Measurements from ENCODE around the gene ALK.
A peak's percentile ranks its signal among the peaks of the same experiment; 100 is the strongest.

Gene ALK

GRCh38 chr2:29223851-29224692 lies 697.3 kb downstream of the ALK start:
- TF ChIP-seq Cebpa-rat (IDR thresholded peaks at IDR 0.05) = no peak
- peaks cover 33% of the 10 kb centered on the region for H3K4me1 ChIP-seq

GRCh38 chr2:29223257-29223656 lies 698.1 kb downstream of the ALK start:
- peaks cover 28% of the 10 kb centered on the region for H3K4me1 ChIP-seq
- H3K36me3 ChIP-seq = no peaks in the 10 kb centered on the region
- 0 out of 2 replicates have a peak, but pooled peaks cover 8% of the 10 kb centered on the region for H3K9me3 ChIP-seq
- H3K9ac ChIP-seq = no peak overlapping the region
- H4K20me1 ChIP-seq = no peaks in the 10 kb centered on the region
- no peak overlapping the region for H3K27ac ChIP-seq
- no peak overlapping the region for H3K4me3 ChIP-seq
- no peak overlapping the region for H3K4me2 ChIP-seq
- no peak for TF ChIP-seq Cebpa-rat (IDR thresholded peaks at IDR 0.05)
- H3K27me3 ChIP-seq = no peaks in the 10 kb centered on the region

More at GRCh38 chr2:29223851-29224692, 697.3 kb downstream of the ALK start:
- Histone ChIP-seq H3K4me3 (no peak overlapping the region), H3K9me3 (0 out of 2 replicates have a peak, but pooled peaks cover 8% of the 10 kb centered on the region), H3K36me3 (no peaks in the 10 kb centered on the region), H3K27me3 (no peaks in the 10 kb centered on the region), H3K9ac (no peak overlapping the region), H4K20me1 (no peaks in the 10 kb centered on the region), H3K4me2 (peak overlapping the region; percentile 51), H3K27ac (no peak overlapping the region)

DNA sequence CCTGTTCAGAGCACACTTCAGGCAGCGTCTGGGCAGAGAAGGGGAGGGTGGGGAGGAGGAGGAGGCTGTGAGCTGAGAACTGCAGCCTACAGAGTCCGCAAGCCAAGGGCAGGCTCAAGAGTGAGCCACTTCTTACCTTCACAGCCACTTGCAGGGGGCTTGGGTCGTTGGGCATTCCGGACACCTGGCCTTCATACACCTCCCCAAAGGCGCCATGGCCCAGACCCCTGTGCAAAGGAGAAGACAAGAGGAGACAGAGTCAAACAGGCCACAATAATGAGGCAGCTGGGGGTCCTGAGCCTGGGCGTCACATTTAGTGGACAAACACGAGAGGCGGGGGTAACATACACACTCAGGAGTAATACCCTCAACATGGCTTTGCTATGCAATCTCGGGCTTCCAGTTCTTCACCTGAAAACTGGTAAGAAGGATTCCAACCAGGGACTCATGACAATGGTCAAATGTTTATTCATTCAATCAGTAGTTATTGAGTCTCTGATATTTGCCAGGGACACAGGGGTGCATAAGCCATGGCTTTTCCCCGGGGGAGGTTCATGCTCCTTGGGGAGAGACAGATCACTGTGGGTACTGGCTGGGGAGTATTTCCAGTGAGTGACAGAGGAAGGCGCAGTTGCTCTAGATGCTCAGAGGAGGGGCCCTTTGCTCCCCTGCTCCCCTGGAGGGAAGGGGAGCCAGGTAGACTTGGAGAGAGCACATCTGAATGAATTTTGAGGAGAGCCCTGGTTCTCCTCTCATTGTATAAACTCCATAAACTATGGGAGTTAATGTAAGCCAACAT lies 698.8 kb downstream of the ALK start:
- Histone ChIP-seq H3K27me3 (no peaks in the 10 kb centered on the region), H3K4me3 (no peak overlapping the region), H3K4me1 (peaks cover 21% of the 10 kb centered on the region), H3K9me3 (0 out of 2 replicates have a peak, but pooled peaks cover 8% of the 10 kb centered on the region), H3K27ac (no peak overlapping the region), H3K4me2 (no peak overlapping the region), H3K36me3 (no peaks in the 10 kb centered on the region), H3K9ac (no peak overlapping the region), H4K20me1 (no peaks in the 10 kb centered on the region)
- TF ChIP-seq Cebpa-rat (IDR thresholded peaks at IDR 0.05) = no peak

DNA sequence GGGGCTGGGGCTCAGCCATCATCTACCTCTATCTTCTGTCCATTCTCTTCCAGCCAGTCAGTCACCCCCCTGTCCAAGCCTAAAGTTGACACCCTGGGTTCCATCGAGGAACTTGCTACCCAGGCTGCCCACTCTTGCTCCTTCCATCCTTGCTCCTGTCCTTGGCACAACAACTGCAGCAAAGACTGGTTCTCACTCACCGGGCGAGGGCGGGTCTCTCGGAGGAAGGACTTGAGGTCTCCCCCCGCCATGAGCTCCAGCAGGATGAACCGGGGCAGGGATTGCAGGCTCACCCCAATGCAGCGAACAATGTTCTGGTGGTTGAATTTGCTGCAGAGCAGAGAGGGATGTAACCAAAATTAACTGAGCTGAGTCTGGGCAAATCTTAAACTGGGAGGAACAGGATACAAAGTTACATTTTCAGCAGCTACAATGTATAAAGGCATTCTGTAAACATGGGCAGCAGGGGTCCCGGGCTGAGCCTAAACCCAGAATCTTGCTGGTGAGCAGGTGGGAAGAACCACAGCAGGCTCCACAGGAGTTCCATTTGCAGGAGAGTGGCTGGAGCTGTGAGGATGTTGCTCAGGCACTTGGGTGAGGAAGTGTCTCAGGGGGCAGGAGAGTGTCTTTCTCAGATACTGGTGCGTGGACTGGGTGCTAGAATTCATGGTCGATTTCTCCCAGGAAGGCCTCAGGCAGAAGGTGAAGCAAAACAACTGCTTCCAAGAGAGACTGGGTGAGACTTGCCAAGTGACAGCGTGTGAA lies 700.7 kb downstream of the ALK start:
- H3K36me3 ChIP-seq = no peaks in the 10 kb centered on the region
- H3K4me1 ChIP-seq = peaks cover 16% of the 10 kb centered on the region
- H4K20me1 ChIP-seq = no peaks in the 10 kb centered on the region
- H3K27me3 ChIP-seq = no peaks in the 10 kb centered on the region
- H3K4me2 ChIP-seq = no peak overlapping the region
- H3K9me3 ChIP-seq = 0 out of 2 replicates have a peak, but pooled peaks cover 8% of the 10 kb centered on the region
- H3K4me3 ChIP-seq = no peak overlapping the region
- TF ChIP-seq Cebpa-rat (IDR thresholded peaks at IDR 0.05) = no peak
- H3K9ac ChIP-seq = no peak overlapping the region
- H3K27ac ChIP-seq = no peak overlapping the region

DNA sequence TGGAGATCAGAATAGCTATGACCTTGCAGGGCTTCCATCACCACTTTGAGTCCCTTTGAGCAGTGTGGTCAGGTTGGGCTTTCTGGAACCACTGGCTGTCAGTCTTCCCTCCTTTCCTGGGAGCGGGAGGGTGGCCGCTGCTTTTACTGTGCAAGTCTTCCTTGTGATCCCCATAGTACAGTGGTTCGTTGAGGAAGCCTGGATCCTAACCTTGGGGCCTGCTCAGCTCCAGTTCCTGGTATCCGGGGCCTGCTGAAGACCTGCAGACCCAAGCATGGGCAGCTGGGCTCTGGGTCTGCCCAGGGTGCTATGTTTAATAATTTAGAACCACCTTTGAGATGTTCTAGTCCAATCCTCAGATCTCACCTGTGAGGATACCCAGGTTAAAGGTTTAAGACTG lies 702.0 kb downstream of the ALK start:
- TF ChIP-seq Cebpa-rat (IDR thresholded peaks at IDR 0.05) = no peak
- no peak overlapping the region for H3K27ac ChIP-seq
- H3K4me2 ChIP-seq = no peak overlapping the region
- no peaks in the 10 kb centered on the region for H3K27me3 ChIP-seq
- H3K36me3 ChIP-seq = no peaks in the 10 kb centered on the region
- no peaks in the 10 kb centered on the region for H4K20me1 ChIP-seq
- H3K9me3 ChIP-seq = 0 out of 2 replicates have a peak, but pooled peaks cover 8% of the 10 kb centered on the region
- peaks cover 12% of the 10 kb centered on the region for H3K4me1 ChIP-seq
- H3K4me3 ChIP-seq = no peak overlapping the region
- no peak overlapping the region for H3K9ac ChIP-seq

GRCh38 chr2:29218550-29219125 lies 702.7 kb downstream of the ALK start:
- H4K20me1 ChIP-seq = no peaks in the 10 kb centered on the region
- H3K9ac ChIP-seq = no peak overlapping the region
- H3K4me2 ChIP-seq = no peak overlapping the region

DNA sequence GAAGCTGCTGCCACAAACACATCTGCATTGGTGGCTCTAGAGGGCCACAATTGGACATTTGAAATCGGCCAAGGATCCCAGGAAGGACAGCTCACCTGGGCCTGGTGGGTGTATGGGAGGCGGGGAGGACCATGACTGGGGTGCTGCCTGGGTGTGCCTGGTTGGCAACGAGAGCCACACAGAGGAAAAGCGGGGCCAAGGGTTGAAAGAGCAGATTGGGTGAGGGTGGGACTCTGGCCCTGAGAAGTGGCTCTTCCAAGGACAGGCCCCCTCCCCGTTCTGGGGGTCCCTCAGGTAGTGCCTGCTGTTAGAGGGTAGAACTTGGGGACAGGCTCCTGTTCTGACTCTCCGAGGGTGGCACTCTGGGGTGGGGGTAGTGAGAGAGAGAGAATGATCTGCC lies 703.3 kb downstream of the ALK start:
- Histone ChIP-seq H3K27me3 (no peaks in the 10 kb centered on the region), H3K4me1 (peaks cover 4% of the 10 kb centered on the region)
- TF ChIP-seq Cebpa-rat (IDR thresholded peaks at IDR 0.05) = no peak

More at GRCh38 chr2:29218550-29219125, 702.7 kb downstream of the ALK start:
- Histone ChIP-seq H3K27me3 (no peaks in the 10 kb centered on the region), H3K4me1 (peaks cover 8% of the 10 kb centered on the region), H3K36me3 (no peaks in the 10 kb centered on the region), H3K9me3 (0 out of 2 replicates have a peak, but pooled peaks cover 8% of the 10 kb centered on the region), H3K4me3 (no peak overlapping the region), H3K27ac (no peak overlapping the region)
- no peak for TF ChIP-seq Cebpa-rat (IDR thresholded peaks at IDR 0.05)

DNA sequence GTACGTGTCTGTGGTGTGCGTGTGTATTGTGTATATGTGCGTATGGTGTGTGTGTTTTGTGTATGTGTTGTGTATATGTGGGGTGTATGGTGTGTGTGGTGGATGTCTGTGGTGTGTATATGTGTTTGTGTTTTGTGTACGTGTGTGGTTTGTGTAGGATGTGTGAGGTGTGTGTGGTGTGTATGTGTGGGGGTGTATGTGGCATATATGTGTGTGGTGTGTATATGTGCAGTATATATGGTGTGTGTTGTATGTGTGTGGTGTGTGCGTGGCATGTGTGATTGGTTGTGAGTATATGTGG lies 704.8 kb downstream of the ALK start:
- Histone ChIP-seq H3K9ac (no peak overlapping the region), H3K36me3 (no peaks in the 10 kb centered on the region), H3K4me2 (no peak overlapping the region), H3K9me3 (0 out of 2 replicates have a peak, but pooled peaks cover 8% of the 10 kb centered on the region), H3K4me1 (peaks cover 4% of the 10 kb centered on the region), H3K27me3 (no peaks in the 10 kb centered on the region), H4K20me1 (no peaks in the 10 kb centered on the region), H3K27ac (no peak overlapping the region), H3K4me3 (no peak overlapping the region)
- TF ChIP-seq Cebpa-rat (IDR thresholded peaks at IDR 0.05) = no peak

More for the DNA sequence above, 703.3 kb downstream of the ALK start:
- H3K9me3 ChIP-seq = 0 out of 2 replicates have a peak, but pooled peaks cover 8% of the 10 kb centered on the region
- no peak overlapping the region for H3K4me2 ChIP-seq
- H3K36me3 ChIP-seq = no peaks in the 10 kb centered on the region
- H3K9ac ChIP-seq = no peak overlapping the region
- H4K20me1 ChIP-seq = no peaks in the 10 kb centered on the region
- H3K27ac ChIP-seq = no peak overlapping the region
- no peak overlapping the region for H3K4me3 ChIP-seq

Measured in BLaER1 (cell line).